ENCODE results near the gene FGD2.
"Not testable (repeated sequence)": the region's sequence is repeated elsewhere in the genome, so short reads cannot be mapped to it uniquely, and the experiment has no call there.

FGD2 gene

GRCh38 chr6:37039958-37040357, 34.5 kb downstream of the FGD2 start:
- no peak for DNase-seq (ENCODE audit: low spot score)

GRCh38 chr6:37041521-37041920, 36.1 kb downstream of the FGD2 start:
- DNase-seq (ENCODE audit: low spot score) = no peak

- DNase-seq (ENCODE audit: low spot score) = no peak
These were observed 36.7 kb downstream of the FGD2 start for GRCh38 chr6:37042150-37042549.

- not testable (repeated sequence) for DNase-seq (ENCODE audit: low spot score)
These were observed 37.6 kb downstream of the FGD2 start for GRCh38 chr6:37043091-37043490.

- no peak for DNase-seq (ENCODE audit: low spot score)
These were observed 41.9 kb downstream of the FGD2 start for GRCh38 chr6:37047346-37047688.

- DNase-seq (ENCODE audit: low spot score) = no peak
These were observed 42.4 kb downstream of the FGD2 start for GRCh38 chr6:37047689-37048402.

GRCh38 chr6:37048403-37048850, 43.0 kb downstream of the FGD2 start:
- DNase-seq (ENCODE audit: low spot score) = no peak

- peak; percentile 85 for DNase-seq (ENCODE audit: low spot score)
These were observed 43.6 kb downstream of the FGD2 start for GRCh38 chr6:37048851-37049757.

GRCh38 chr6:37049758-37050044, 44.2 kb downstream of the FGD2 start:
- DNase-seq (ENCODE audit: low spot score) = no peak

- peak; percentile 75 for DNase-seq (ENCODE audit: low spot score)
These were observed 44.8 kb downstream of the FGD2 start for GRCh38 chr6:37050045-37050853.

- DNase-seq (ENCODE audit: low spot score) = no peak
These were observed 45.3 kb downstream of the FGD2 start for GRCh38 chr6:37050854-37051137.

GRCh38 chr6:37051138-37052026, 45.9 kb downstream of the FGD2 start:
- DNase-seq (ENCODE audit: low spot score) = peak; percentile 92

GRCh38 chr6:37052027-37052628, 46.7 kb downstream of the FGD2 start:
- DNase-seq (ENCODE audit: low spot score) = no peak

- no peak for DNase-seq (ENCODE audit: low spot score)
These were observed 48.2 kb downstream of the FGD2 start for GRCh38 chr6:37053683-37054082.

GRCh38 chr6:37054171-37054570, 48.7 kb downstream of the FGD2 start:
- DNase-seq (ENCODE audit: low spot score) = no peak

GRCh38 chr6:37054580-37054979, 49.1 kb downstream of the FGD2 start:
- no peak for DNase-seq (ENCODE audit: low spot score)

- DNase-seq (ENCODE audit: low spot score) = no peak
These were observed 50.6 kb downstream of the FGD2 start for GRCh38 chr6:37056112-37056403.

GRCh38 chr6:37056439-37057127, 51.1 kb downstream of the FGD2 start:
- DNase-seq (ENCODE audit: low spot score) = no peak

- no peak for DNase-seq (ENCODE audit: low spot score)
These were observed 51.6 kb downstream of the FGD2 start for GRCh38 chr6:37057128-37057471.

GRCh38 chr6:37057678-37058077, 52.2 kb downstream of the FGD2 start:
- no peak for DNase-seq (ENCODE audit: low spot score)

- no peak for DNase-seq (ENCODE audit: low spot score)
These were observed 52.7 kb downstream of the FGD2 start for GRCh38 chr6:37058084-37058586.

Data from CD4-positive, alpha-beta T cell treated with Interleukin-6 at 100 ng/mL for 8 hours (primary cell).